Measurements from ENCODE around the gene MARK2. TPM values are rescaled to one million over a fixed set of nuclear protein-coding genes. Genes with fewer than 3 reads are reported as not detected.

Gene MARK2
- total RNA-seq, 1 experiment from 2014 or later, result 39.8 TPM

GRCh38 chr11:63951779-63952536, 113.0 kb downstream of the MARK2 start:
- Histone ChIP-seq H3K4me2 (ENCODE audit: low read length) (no peak overlapping the region), H3K9me2 (ENCODE audit: insufficient read depth) (no peaks in the 10 kb centered on the region), H2AFZ (ENCODE audit: low read depth, low read length, poor library complexity, severe bottlenecking) (no peak overlapping the region), H3K27me3 (ENCODE audit: insufficient read depth, low read length) (no peaks in the 10 kb centered on the region), H3K36me3 (ENCODE audit: control insufficient read depth in 1 of 2, insufficient read depth in 2 of 2, low read length in 2 of 2) (peaks cover 36 to 48% of the 10 kb centered on the region in 2 experiments), H3K9ac (ENCODE audit: low read length) (no peak overlapping the region), H3K4me3 (replicated peaks in 1 of 2; ENCODE audit: low read depth in 1 of 2, low read length in 2 of 2) (no peak overlapping the region), H3K79me2 (ENCODE audit: insufficient read depth, low read length) (peaks cover 7% of the 10 kb centered on the region; the same call in 1 of the 2 replicates), H4K20me1 (ENCODE audit: insufficient read depth) (no peaks in the 10 kb centered on the region), H3K4me1 (ENCODE audit: control insufficient read depth in 1 of 2, insufficient read depth in 2 of 2, low read length in 2 of 2) (no peaks in the 10 kb centered on the region), H3K9me3 (ENCODE audit: control insufficient read depth in 1 of 2, insufficient read depth in 1 of 2, low read depth in 1 of 2, low read length in 2 of 2) (no peaks in the 10 kb centered on the region), H3K27ac (ENCODE audit: low read depth, low read length) (no peak overlapping the region)
- CTCF ChIA-PET, result no interaction called here
- intact Hi-C loops (cut with micrococcal nuclease), result no loop called here
- ATAC-seq (no peak), DNase-seq (ENCODE audit: low read depth, low spot score) (no peak)
- POLR2A ChIA-PET, result no interaction called here
- BruUV-seq (replicated peaks), result no TSS peak
- TF ChIP-seq SP1 (IDR thresholded peaks at IDR 0.05; ENCODE audit: low read depth), result no peak
- TF ChIP-seq, protein P1, sequence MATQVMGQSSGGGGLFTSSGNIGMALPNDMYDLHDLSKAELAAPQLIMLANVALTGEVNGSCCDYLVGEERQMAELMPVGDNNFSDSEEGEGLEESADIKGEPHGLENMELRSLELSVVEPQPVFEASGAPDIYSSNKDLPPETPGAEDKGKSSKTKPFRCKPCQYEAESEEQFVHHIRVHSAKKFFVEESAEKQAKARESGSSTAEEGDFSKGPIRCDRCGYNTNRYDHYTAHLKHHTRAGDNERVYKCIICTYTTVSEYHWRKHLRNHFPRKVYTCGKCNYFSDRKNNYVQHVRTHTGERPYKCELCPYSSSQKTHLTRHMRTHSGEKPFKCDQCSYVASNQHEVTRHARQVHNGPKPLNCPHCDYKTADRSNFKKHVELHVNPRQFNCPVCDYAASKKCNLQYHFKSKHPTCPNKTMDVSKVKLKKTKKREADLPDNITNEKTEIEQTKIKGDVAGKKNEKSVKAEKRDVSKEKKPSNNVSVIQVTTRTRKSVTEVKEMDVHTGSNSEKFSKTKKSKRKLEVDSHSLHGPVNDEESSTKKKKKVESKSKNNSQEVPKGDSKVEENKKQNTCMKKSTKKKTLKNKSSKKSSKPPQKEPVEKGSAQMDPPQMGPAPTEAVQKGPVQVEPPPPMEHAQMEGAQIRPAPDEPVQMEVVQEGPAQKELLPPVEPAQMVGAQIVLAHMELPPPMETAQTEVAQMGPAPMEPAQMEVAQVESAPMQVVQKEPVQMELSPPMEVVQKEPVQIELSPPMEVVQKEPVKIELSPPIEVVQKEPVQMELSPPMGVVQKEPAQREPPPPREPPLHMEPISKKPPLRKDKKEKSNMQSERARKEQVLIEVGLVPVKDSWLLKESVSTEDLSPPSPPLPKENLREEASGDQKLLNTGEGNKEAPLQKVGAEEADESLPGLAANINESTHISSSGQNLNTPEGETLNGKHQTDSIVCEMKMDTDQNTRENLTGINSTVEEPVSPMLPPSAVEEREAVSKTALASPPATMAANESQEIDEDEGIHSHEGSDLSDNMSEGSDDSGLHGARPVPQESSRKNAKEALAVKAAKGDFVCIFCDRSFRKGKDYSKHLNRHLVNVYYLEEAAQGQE (IDR thresholded peaks at IDR 0.05; ENCODE audit: low read depth), result no peak
- TF ChIP-seq CBX3 (IDR thresholded peaks at IDR 0.05; ENCODE audit: low read depth), result no peak
- TF ChIP-seq FOSL1 (IDR thresholded peaks at IDR 0.05; ENCODE audit: low read depth), result no peak
- TF ChIP-seq CEBPB (IDR thresholded peaks at IDR 0.05; ENCODE audit: low read depth), result no peak
- no peak for TF ChIP-seq EZH2phosphoT487 (IDR thresholded peaks at IDR 0.05; ENCODE audit: borderline replicate concordance)
- TF ChIP-seq POLR2AphosphoS5 (IDR thresholded peaks at IDR 0.05; ENCODE audit: low read depth, low read length), result no peak
- TF ChIP-seq RAD21 (IDR thresholded peaks at IDR 0.05; ENCODE audit: low read depth), result no peak
- RAD21 ChIA-PET (ENCODE audit: low non-redundant PET in 1 of 2, low total read pairs in 2 of 2, uncharacterized antibody in 2 of 2, unreplicated experiment in 2 of 2), result no interaction called here
